Glutamatergic neuron (in vitro differentiated cells): Measurements from ENCODE around the gene HOTAIR. TPM values are rescaled to one million over a fixed set of nuclear protein-coding genes. Genes with fewer than 3 reads are reported as not detected.

Source experiments
- DNase-seq: peaks from one replicate; pipeline ENCODE4 v3.0.0; 2022
- H3K27ac Mint-ChIP-seq: one replicate; pipeline ENCODE4 v1.8.0; 2020; ENCODE audit warnings: mild to moderate bottlenecking, mixed read lengths, inconsistent platforms; ENCODE audit not compliant: unreplicated experiment
- H3K27me3 Mint-ChIP-seq: one replicate; pipeline ENCODE4 v1.8.0; 2020; ENCODE audit warnings: mild to moderate bottlenecking, moderate library complexity, mixed read lengths, inconsistent platforms; ENCODE audit not compliant: unreplicated experiment
- H3K36me3 Mint-ChIP-seq: one replicate; pipeline ENCODE4 v1.8.0; 2020; ENCODE audit warnings: mild to moderate bottlenecking, mixed read lengths, inconsistent platforms; ENCODE audit not compliant: unreplicated experiment
- H3K4me1 Mint-ChIP-seq: one replicate; pipeline ENCODE4 v1.8.0; 2020; ENCODE audit warnings: mild to moderate bottlenecking, low read depth, mixed read lengths, inconsistent platforms; ENCODE audit not compliant: unreplicated experiment
- H3K4me3 Mint-ChIP-seq: one replicate; pipeline ENCODE4 v1.8.0; 2020; ENCODE audit warnings: mild to moderate bottlenecking, mixed read lengths, inconsistent platforms; ENCODE audit not compliant: unreplicated experiment
- H3K9me3 Mint-ChIP-seq: one replicate; pipeline ENCODE4 v1.8.0; 2020; ENCODE audit warnings: mild to moderate bottlenecking, moderate library complexity, mixed read lengths, inconsistent platforms; ENCODE audit not compliant: unreplicated experiment
- CTCF ChIP-seq: fragments of 200-600 bp; sonication (generic); IDR thresholded peaks from one replicate; pipeline ENCODE4 v1.5.0; 2021; ENCODE audit not compliant: partially characterized antibody, unreplicated experiment
- total RNA-seq: library from RNA; stranded (reverse); fragmentation: NEBNext Ultra II Directional; extraction: Animal tissue kit (Norgen Biotek cat#: 25700); gene quantifications from one replicate; pipeline ENCODE4 v1.2.1, GENCODE V29; 2021; ENCODE audit not compliant: unreplicated experiment

HOTAIR gene
- total RNA-seq, 1 donor from 2014 or later = not detected

GRCh38 chr12:54004841-54005530 lies 30.2 kb upstream of the HOTAIR start:
- H3K4me3 Mint-ChIP-seq = peak overlapping the region; percentile 47
- TF ChIP-seq CTCF = no peak

GRCh38 chr12:54004063-54004840 lies 29.5 kb upstream of the HOTAIR start:
- Mint-ChIP-seq H3K9me3 (peaks cover 4% of the 10 kb centered on the region), H3K27ac (no peak overlapping the region), H3K36me3 (no peaks in the 10 kb centered on the region), H3K27me3 (peaks cover 45% of the 10 kb centered on the region), H3K4me1 (no peaks in the 10 kb centered on the region), H3K4me3 (no peak overlapping the region)
- no peak for TF ChIP-seq CTCF
- DNase-seq = no peak

More at GRCh38 chr12:54004841-54005530, 30.2 kb upstream of the HOTAIR start:
- H3K27ac Mint-ChIP-seq = no peak overlapping the region
- no peaks in the 10 kb centered on the region for H3K36me3 Mint-ChIP-seq
- H3K4me1 Mint-ChIP-seq = no peaks in the 10 kb centered on the region
- H3K27me3 Mint-ChIP-seq = peaks cover 46% of the 10 kb centered on the region
- H3K9me3 Mint-ChIP-seq = peaks cover 4% of the 10 kb centered on the region
- no peak for DNase-seq

- Mint-ChIP-seq H3K27me3 (peaks cover 48% of the 10 kb centered on the region), H3K4me1 (no peaks in the 10 kb centered on the region), H3K27ac (no peak overlapping the region), H3K36me3 (no peaks in the 10 kb centered on the region), H3K9me3 (peaks cover 6% of the 10 kb centered on the region), H3K4me3 (no peak overlapping the region)
- no peak for DNase-seq
- TF ChIP-seq CTCF = no peak
Observed at GRCh38 chr12:54003625-54004024, 28.9 kb upstream of the HOTAIR start.

- peaks cover 55% of the 10 kb centered on the region for H3K27me3 Mint-ChIP-seq
- no peak overlapping the region for H3K4me3 Mint-ChIP-seq
- no peak overlapping the region for H3K27ac Mint-ChIP-seq
- no peaks in the 10 kb centered on the region for H3K36me3 Mint-ChIP-seq
- H3K4me1 Mint-ChIP-seq = no peaks in the 10 kb centered on the region
- H3K9me3 Mint-ChIP-seq = peaks cover 7% of the 10 kb centered on the region
- no peak for TF ChIP-seq CTCF
- DNase-seq = no peak
Observed at GRCh38 chr12:54002915-54003389, 28.2 kb upstream of the HOTAIR start.
